BE2C (cell line): ENCODE measurements around the gene EDC3. TPM values are rescaled to one million over a fixed set of nuclear protein-coding genes. Genes with fewer than 3 reads are reported as not detected.
"Not testable (repeated sequence)": the region's sequence is repeated elsewhere in the genome, so short reads cannot be mapped to it uniquely, and the experiment has no call there.

Source experiments
- DNase-seq: peaks from one replicate; pipeline ENCODE4 v3.0.0-alpha.2; 2020
- H3K27me3 ChIP-seq: fragments of 250-450 bp; sonication (Bioruptor Pico); 2 replicates; pipeline ENCODE4 v1.5.1; 2020; ENCODE audit warnings: mild to moderate bottlenecking
- H3K36me3 ChIP-seq: fragments of 250-450 bp; sonication (Bioruptor Pico); 2 replicates; pipeline ENCODE4 v1.5.1; 2020; ENCODE audit warnings: mild to moderate bottlenecking
- H3K4me1 ChIP-seq: fragments of 250-450 bp; sonication (Bioruptor Pico); 2 replicates; pipeline ENCODE4 v1.5.1; 2020
- H3K4me3 ChIP-seq: 2 replicates; pipeline ENCODE4 v1.5.1; 2011; ENCODE audit warnings: low read depth, low read length
- H3K9me3 ChIP-seq: fragments of 250-450 bp; sonication (Bioruptor Pico); 2 replicates; pipeline ENCODE4 v1.5.1; 2020
- CTCF ChIP-seq: IDR thresholded peaks from 2 replicates; pipeline ENCODE4 v1.5.1; 2012; ENCODE audit warnings: mild to moderate bottlenecking, low read depth, low read length
- polyA plus RNA-seq: library from polyadenylated mRNA; unstranded; fragments of >200 nt; gene quantifications from one replicate; pipeline ENCODE4 v1.2.1, GENCODE V29; 2012; ENCODE audit warnings: low read depth, missing spikeins; ENCODE audit not compliant: insufficient read length, insufficient read depth

EDC3 gene
- polyA plus RNA-seq = 65.7 TPM

- Histone ChIP-seq H3K4me1 (no peaks in the 10 kb centered on the region), H3K9me3 (no peaks in the 10 kb centered on the region), H3K36me3 (no peaks in the 10 kb centered on the region), H3K4me3 (peak within 1 kb of the TSS; percentile 85), H3K27me3 (peaks cover 16% of the 10 kb centered on the region)
- DNase-seq = peak; percentile 86
- no peak for TF ChIP-seq CTCF
Observed at GRCh38 chr15:74695597-74696397, at the start of gene EDC3. EDC3 (minus strand) TSS chr15:74696024; CDS start chr15:74675124, 20,900 bp downstream.

- no peaks in the 10 kb centered on the region for H3K27me3 ChIP-seq
- no peaks in the 10 kb centered on the region for H3K4me1 ChIP-seq
- H3K4me3 ChIP-seq = no peak overlapping the region
- no peaks in the 10 kb centered on the region for H3K36me3 ChIP-seq
- TF ChIP-seq CTCF = no peak
- no peak for DNase-seq
- peaks cover 6% of the 10 kb centered on the region for H3K9me3 ChIP-seq
Observed at GRCh38 chr15:74742422-74742821, 46.6 kb upstream of the EDC3 start.

- not testable (repeated sequence) for H3K4me3 ChIP-seq, H3K27me3 ChIP-seq, H3K9me3 ChIP-seq, H3K36me3 ChIP-seq, H3K4me1 ChIP-seq, DNase-seq
Observed at GRCh38 chr15:74738239-74738638, 42.4 kb upstream of the EDC3 start.

GRCh38 chr15:74735305-74735704 lies 39.5 kb upstream of the EDC3 start:
- Histone ChIP-seq H3K4me3 (no peak overlapping the region), H3K27me3 (no peaks in the 10 kb centered on the region), H3K9me3 (0 out of 2 replicates have a peak, but pooled peaks cover 3% of the 10 kb centered on the region), H3K4me1 (no peaks in the 10 kb centered on the region), H3K36me3 (no peaks in the 10 kb centered on the region)
- no peak for TF ChIP-seq CTCF
- DNase-seq = no peak

GRCh38 chr15:74733269-74733668 lies 37.4 kb upstream of the EDC3 start:
- Histone ChIP-seq H3K4me3 (no peak overlapping the region), H3K36me3 (no peaks in the 10 kb centered on the region), H3K4me1 (no peaks in the 10 kb centered on the region), H3K9me3 (0 out of 2 replicates have a peak, but pooled peaks cover 3% of the 10 kb centered on the region), H3K27me3 (no peaks in the 10 kb centered on the region)
- TF ChIP-seq CTCF = no peak
- DNase-seq = no peak

DNA sequence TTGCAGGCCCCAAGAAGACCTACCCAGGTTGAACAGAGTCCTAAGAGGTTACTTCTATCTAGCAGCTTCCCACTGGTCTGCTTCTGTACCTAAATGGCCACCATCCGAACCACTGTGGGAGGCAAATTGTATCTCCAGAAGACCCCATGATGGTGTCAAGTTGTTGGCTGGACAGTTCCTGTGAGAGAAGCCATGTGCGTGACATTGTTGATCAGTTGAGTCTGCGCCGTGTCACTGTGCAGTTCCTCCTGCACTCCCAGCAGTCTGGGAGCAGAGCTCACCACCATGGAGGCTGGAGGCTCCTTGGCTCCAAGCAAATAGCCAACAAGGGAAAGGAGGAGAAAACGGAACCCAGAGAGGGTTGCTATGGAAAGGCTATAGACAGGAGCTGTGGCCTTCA lies 37.0 kb upstream of the EDC3 start:
- no peaks in the 10 kb centered on the region for H3K27me3 ChIP-seq
- no peak for TF ChIP-seq CTCF
- 0 out of 2 replicates have a peak, but pooled peaks cover 3% of the 10 kb centered on the region for H3K9me3 ChIP-seq
- no peak for DNase-seq
- no peaks in the 10 kb centered on the region for H3K36me3 ChIP-seq
- H3K4me3 ChIP-seq = no peak overlapping the region
- no peaks in the 10 kb centered on the region for H3K4me1 ChIP-seq
